ENCODE data around the gene DMD. TPM values are rescaled to one million over a fixed set of nuclear protein-coding genes. Genes with fewer than 3 reads are reported as not detected.

DMD gene
- total RNA-seq, 5 donors from 2014 or later (not counting 1 experiment from before 2014, with no cell fraction given), result 0.73 to 1.6 (median 0.88) TPM; not detected in 1

DNA sequence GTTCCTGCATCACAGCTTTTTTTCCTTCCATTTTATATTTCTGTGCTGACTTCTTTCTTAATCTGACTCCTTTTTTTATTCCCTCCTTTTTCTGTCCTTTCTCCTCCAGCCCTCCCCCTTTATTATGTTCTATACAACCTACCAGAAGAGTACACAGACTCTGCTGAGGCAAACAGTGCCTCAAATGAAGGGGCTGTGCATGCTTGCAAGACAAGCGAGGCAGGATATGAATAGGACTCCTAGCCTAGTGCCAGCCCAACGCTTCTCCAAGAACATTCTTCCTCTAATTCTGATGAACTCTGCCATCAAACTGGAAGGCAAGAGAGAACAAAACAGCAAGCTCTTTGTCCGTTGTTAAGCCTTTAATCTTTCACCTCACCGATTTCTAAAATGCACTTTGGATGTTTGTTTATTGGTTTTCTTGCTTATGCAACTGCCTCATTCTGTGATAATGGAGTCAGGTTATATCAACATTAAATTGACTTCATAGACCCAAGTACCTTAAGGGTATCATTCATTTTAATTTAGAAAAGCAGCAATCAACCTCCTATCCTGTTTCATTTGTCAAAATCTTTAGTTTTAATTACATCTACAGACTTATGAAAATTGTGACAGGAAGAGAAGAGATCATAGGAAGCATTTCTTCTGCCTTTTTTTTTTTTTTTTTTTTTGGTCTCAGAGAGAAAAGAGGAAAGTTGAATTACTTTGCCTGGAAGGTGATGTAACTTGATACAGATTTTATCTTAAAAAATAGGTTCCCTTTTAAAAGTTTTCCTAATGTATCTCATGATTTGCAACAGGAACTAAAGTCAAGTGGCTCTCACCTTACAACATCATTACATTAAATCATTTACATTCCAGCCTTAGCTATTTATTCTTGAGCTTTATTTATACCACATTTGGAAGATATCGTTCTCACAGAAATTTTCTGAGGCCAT, 1854.8 kb downstream of the DMD start:
- Histone ChIP-seq H3K4me3 (ENCODE audit: control insufficient read depth in 1 of 2, extremely low read depth in 1 of 2, low read length in 1 of 2) (no peak overlapping the region), H3K9me3 (no peaks in the 10 kb centered on the region), H3K27me3 (replicated peaks in 1 of 2; ENCODE audit: control insufficient read depth in 2 of 2, extremely low read depth in 1 of 2, insufficient read depth in 2 of 2, low read length in 1 of 2) (no peaks in the 10 kb centered on the region), H3K36me3 (ENCODE audit: control insufficient read depth in 2 of 2, extremely low read depth in 1 of 2, insufficient read depth in 1 of 2, low read length in 1 of 2) (no peaks in the 10 kb centered on the region), H3K4me1 (ENCODE audit: control insufficient read depth in 1 of 2, extremely low read depth in 1 of 2, insufficient read depth in 2 of 2, low read length in 2 of 2) (no peaks in the 10 kb centered on the region), H3K27ac (ENCODE audit: low read length) (no peak overlapping the region)
- ChIA-PET CTCF (no interaction called here), POLR2A (no interaction called here)
- no CpG with 5 or more reads among the region's 5 CpGs for WGBS (ENCODE audit: insufficient coverage)
- H3K27ac Mint-ChIP-seq, result no peak overlapping the region
- H3K36me3 Mint-ChIP-seq, result no peaks in the 10 kb centered on the region
- no peak for DNase-seq
- H3K4me1 Mint-ChIP-seq, result no peaks in the 10 kb centered on the region
- ATAC-seq (replicated peaks in 1 of 4), result no peak
- H3K9me3 Mint-ChIP-seq, result no peaks in the 10 kb centered on the region
- H3K27me3 Mint-ChIP-seq, result peaks cover 0 to 19% of the 10 kb centered on the region in 2 donors
- H3K4me3 Mint-ChIP-seq, result no peak overlapping the region

DNA sequence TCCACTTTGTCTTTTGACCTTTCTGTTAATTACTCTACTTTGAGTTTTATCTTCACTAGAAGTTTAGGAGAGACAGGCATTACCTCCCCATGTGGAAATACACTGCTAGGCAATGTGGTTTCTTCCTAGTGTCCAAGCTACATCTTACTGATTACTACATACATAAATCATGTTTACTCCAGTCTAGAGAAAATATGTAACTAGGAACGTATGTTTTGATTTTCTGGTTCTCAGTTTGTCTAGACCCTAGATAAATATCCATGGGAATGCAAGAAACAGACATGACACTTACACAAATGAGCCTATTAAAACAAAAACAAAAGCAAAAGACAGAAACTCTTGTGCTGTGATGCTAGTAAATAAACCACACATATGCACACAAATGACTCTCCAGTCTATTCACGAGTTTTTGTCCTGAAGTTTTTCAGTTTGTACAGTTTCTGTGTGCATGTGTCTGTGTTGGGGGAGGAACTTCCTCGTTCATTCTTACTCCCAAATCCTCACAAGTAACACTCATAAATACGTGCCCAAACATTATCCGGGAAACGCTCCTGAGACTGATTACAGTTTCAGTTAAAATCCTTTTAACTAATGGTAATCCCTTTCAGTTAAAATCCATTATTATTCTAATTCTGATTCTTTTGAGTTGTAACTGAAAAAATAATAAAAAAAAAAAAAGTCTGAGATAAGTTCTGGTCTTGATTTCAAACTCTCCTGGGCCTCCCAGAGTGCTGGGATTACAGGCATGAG, 1856.0 kb downstream of the DMD start:
- no peaks in the 10 kb centered on the region for H3K4me1 ChIP-seq (ENCODE audit: control insufficient read depth in 1 of 2, extremely low read depth in 1 of 2, insufficient read depth in 2 of 2, low read length in 2 of 2)
- Mint-ChIP-seq H3K4me1 (no peaks in the 10 kb centered on the region), H3K4me3 (no peak overlapping the region), H3K9me3 (no peaks in the 10 kb centered on the region), H3K36me3 (no peaks in the 10 kb centered on the region), H3K27ac (no peak overlapping the region), H3K27me3 (peaks cover 0 to 18% of the 10 kb centered on the region in 2 donors)
- no peak for DNase-seq
- H3K27me3 ChIP-seq (replicated peaks in 1 of 2; ENCODE audit: control insufficient read depth in 2 of 2, extremely low read depth in 1 of 2, insufficient read depth in 2 of 2, low read length in 1 of 2), result no peaks in the 10 kb centered on the region
- no peak overlapping the region for H3K27ac ChIP-seq (ENCODE audit: low read length)
- H3K9me3 ChIP-seq, result no peaks in the 10 kb centered on the region
- H3K4me3 ChIP-seq (ENCODE audit: control insufficient read depth in 1 of 2, extremely low read depth in 1 of 2, low read length in 1 of 2), result no peak overlapping the region
- WGBS (ENCODE audit: insufficient coverage), result no CpG with 5 or more reads among the region's 6 CpGs
- ATAC-seq (replicated peaks in 1 of 4), result no peak
- POLR2A ChIA-PET, result interaction anchor here in 1 of 2 donors (0.5 kb wide), 1 partner anchor 11 kb away, joined by 3 read pairs; no protein-coding TSS in a partner anchor
- no peaks in the 10 kb centered on the region for H3K36me3 ChIP-seq (ENCODE audit: control insufficient read depth in 2 of 2, extremely low read depth in 1 of 2, insufficient read depth in 1 of 2, low read length in 1 of 2)
- CTCF ChIA-PET, result no interaction called here

DNA sequence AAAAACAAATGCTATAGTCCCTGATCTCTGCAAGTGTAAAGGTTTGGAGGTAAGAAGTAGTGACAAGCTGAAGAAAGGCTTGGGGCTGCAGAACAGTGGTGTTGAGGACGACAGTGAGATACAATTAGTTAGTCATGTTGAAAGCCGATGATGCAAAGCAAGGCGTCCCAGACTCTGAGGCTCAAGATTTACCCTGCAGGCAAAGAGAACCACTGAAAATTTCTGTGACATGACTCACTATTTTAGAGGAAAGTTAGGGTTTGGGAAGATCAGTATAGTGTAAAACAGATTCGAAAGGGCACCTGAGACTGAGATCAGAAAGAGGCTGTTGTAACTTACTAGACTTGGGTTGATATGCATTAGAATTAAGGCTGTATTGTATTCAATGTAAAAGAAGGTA, 1858.3 kb downstream of the DMD start:
- Histone ChIP-seq H3K27ac (ENCODE audit: low read length) (no peak overlapping the region), H3K27me3 (replicated peaks in 1 of 2; ENCODE audit: control insufficient read depth in 2 of 2, extremely low read depth in 1 of 2, insufficient read depth in 2 of 2, low read length in 1 of 2) (no peaks in the 10 kb centered on the region), H3K36me3 (ENCODE audit: control insufficient read depth in 2 of 2, extremely low read depth in 1 of 2, insufficient read depth in 1 of 2, low read length in 1 of 2) (no peaks in the 10 kb centered on the region), H3K4me1 (ENCODE audit: control insufficient read depth in 1 of 2, extremely low read depth in 1 of 2, insufficient read depth in 2 of 2, low read length in 2 of 2) (no peaks in the 10 kb centered on the region), H3K9me3 (no peaks in the 10 kb centered on the region), H3K4me3 (ENCODE audit: control insufficient read depth in 1 of 2, extremely low read depth in 1 of 2, low read length in 1 of 2) (no peak overlapping the region)
- WGBS (ENCODE audit: insufficient coverage), result 50% methylated on average over 1 of the region's 4 CpGs
- Mint-ChIP-seq H3K9me3 (no peaks in the 10 kb centered on the region), H3K36me3 (no peaks in the 10 kb centered on the region), H3K4me1 (no peaks in the 10 kb centered on the region), H3K4me3 (no peak overlapping the region), H3K27ac (no peak overlapping the region), H3K27me3 (peaks cover 0 to 14% of the 10 kb centered on the region in 2 donors)
- ATAC-seq (replicated peaks in 1 of 4), result no peak
- ChIA-PET CTCF (no interaction called here), POLR2A (no interaction called here)
- DNase-seq, result no peak

DNA sequence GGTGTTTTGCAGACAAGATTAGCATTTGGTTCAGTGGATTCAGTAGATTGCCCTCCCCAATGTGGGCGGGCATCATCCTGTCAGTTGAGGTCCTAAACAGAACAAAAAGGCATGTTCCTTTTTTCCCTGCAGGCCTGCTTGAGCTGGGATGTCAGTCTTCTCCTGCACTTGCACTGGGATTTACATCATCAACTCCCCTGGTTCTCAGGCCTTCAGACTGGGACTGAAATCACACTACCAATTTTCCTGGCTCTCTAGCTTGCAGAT, 1860.6 kb downstream of the DMD start:
- no peaks in the 10 kb centered on the region for H3K9me3 Mint-ChIP-seq
- no peaks in the 10 kb centered on the region for H3K4me1 Mint-ChIP-seq
- peaks cover 0 to 11% of the 10 kb centered on the region in 2 donors for H3K27me3 Mint-ChIP-seq
- no peak overlapping the region for H3K27ac Mint-ChIP-seq
- no CpG with 5 or more reads among the region's 1 CpG for WGBS (ENCODE audit: insufficient coverage)
- no peak overlapping the region for H3K27ac ChIP-seq (ENCODE audit: low read length)
- CTCF ChIA-PET, result no interaction called here
- no peak overlapping the region for H3K4me3 ChIP-seq (ENCODE audit: control insufficient read depth in 1 of 2, extremely low read depth in 1 of 2, low read length in 1 of 2)
- H3K4me1 ChIP-seq (ENCODE audit: control insufficient read depth in 1 of 2, extremely low read depth in 1 of 2, insufficient read depth in 2 of 2, low read length in 2 of 2), result no peaks in the 10 kb centered on the region
- POLR2A ChIA-PET, result no interaction called here
- ATAC-seq (replicated peaks in 1 of 4), result no peak
- no peaks in the 10 kb centered on the region for H3K36me3 Mint-ChIP-seq
- no peak for DNase-seq
- no peaks in the 10 kb centered on the region for H3K27me3 ChIP-seq (replicated peaks in 1 of 2; ENCODE audit: control insufficient read depth in 2 of 2, extremely low read depth in 1 of 2, insufficient read depth in 2 of 2, low read length in 1 of 2)
- no peaks in the 10 kb centered on the region for H3K36me3 ChIP-seq (ENCODE audit: control insufficient read depth in 2 of 2, extremely low read depth in 1 of 2, insufficient read depth in 1 of 2, low read length in 1 of 2)
- no peak overlapping the region for H3K4me3 Mint-ChIP-seq
- H3K9me3 ChIP-seq, result no peaks in the 10 kb centered on the region

DNA sequence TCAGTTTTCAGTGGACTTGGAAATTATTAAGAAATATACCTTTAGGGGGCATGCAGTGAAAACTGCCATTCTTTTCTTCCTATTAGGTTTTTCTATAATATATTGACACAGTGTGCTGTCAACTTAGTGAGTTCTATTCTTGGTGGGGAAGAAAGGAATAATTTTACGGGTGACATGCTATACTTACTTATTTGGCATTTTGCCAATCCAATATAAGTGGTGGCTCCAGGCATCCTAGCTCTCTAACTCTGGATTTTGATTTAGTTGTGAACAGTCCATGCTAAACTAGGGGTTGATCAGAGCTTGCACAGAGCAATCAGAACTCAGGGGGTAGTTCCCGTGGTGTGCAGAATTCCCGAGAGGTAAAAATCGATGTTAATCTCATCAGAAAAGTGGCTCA, 1861.8 kb downstream of the DMD start:
- H3K36me3 Mint-ChIP-seq, result no peaks in the 10 kb centered on the region
- Histone ChIP-seq H3K27ac (ENCODE audit: low read length) (no peak overlapping the region), H3K9me3 (no peaks in the 10 kb centered on the region), H3K36me3 (ENCODE audit: control insufficient read depth in 2 of 2, extremely low read depth in 1 of 2, insufficient read depth in 1 of 2, low read length in 1 of 2) (no peaks in the 10 kb centered on the region), H3K4me1 (ENCODE audit: control insufficient read depth in 1 of 2, extremely low read depth in 1 of 2, insufficient read depth in 2 of 2, low read length in 2 of 2) (no peaks in the 10 kb centered on the region), H3K27me3 (replicated peaks in 1 of 2; ENCODE audit: control insufficient read depth in 2 of 2, extremely low read depth in 1 of 2, insufficient read depth in 2 of 2, low read length in 1 of 2) (no peaks in the 10 kb centered on the region), H3K4me3 (ENCODE audit: control insufficient read depth in 1 of 2, extremely low read depth in 1 of 2, low read length in 1 of 2) (no peak overlapping the region)
- no peak for DNase-seq
- ATAC-seq (replicated peaks in 1 of 4), result no peak
- no peaks in the 10 kb centered on the region for H3K4me1 Mint-ChIP-seq
- CTCF ChIA-PET, result no interaction called here
- no peak overlapping the region for H3K4me3 Mint-ChIP-seq
- POLR2A ChIA-PET, result no interaction called here
- peaks cover 0 to 15% of the 10 kb centered on the region in 2 donors for H3K27me3 Mint-ChIP-seq
- WGBS (ENCODE audit: insufficient coverage), result no CpG with 5 or more reads among the region's 4 CpGs
- no peaks in the 10 kb centered on the region for H3K9me3 Mint-ChIP-seq
- H3K27ac Mint-ChIP-seq, result no peak overlapping the region

DNA sequence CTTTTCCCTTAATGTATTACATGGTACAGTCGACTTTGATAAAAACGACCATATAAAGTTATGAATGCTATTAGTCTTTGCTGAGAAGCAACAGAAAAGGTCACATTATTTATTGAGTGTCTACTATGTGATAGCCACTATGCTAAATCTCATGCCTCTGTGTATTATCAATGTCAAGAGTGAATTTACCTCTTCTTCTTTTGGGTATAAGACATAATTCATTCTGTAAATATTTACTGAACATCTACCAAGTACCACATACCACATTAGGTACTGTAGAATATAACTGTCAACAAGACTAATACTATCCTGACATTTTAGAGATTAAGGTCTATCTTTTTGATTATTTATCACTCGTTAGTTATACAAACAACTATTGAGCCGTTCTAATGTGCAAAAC, 1870.8 kb downstream of the DMD start:
- Histone ChIP-seq H3K36me3 (ENCODE audit: control insufficient read depth in 2 of 2, extremely low read depth in 1 of 2, insufficient read depth in 1 of 2, low read length in 1 of 2) (no peaks in the 10 kb centered on the region), H3K27ac (ENCODE audit: low read length) (no peak overlapping the region), H3K4me1 (ENCODE audit: control insufficient read depth in 1 of 2, extremely low read depth in 1 of 2, insufficient read depth in 2 of 2, low read length in 2 of 2) (no peaks in the 10 kb centered on the region), H3K9me3 (no peaks in the 10 kb centered on the region), H3K27me3 (replicated peaks in 1 of 2; ENCODE audit: control insufficient read depth in 2 of 2, extremely low read depth in 1 of 2, insufficient read depth in 2 of 2, low read length in 1 of 2) (no peaks in the 10 kb centered on the region), H3K4me3 (ENCODE audit: control insufficient read depth in 1 of 2, extremely low read depth in 1 of 2, low read length in 1 of 2) (no peak overlapping the region)
- CTCF ChIA-PET, result no interaction called here
- Mint-ChIP-seq H3K27me3 (peaks cover 0 to 12% of the 10 kb centered on the region in 2 donors), H3K4me1 (no peaks in the 10 kb centered on the region), H3K27ac (no peak overlapping the region), H3K36me3 (no peaks in the 10 kb centered on the region), H3K4me3 (no peak overlapping the region), H3K9me3 (peaks cover 0 to 4% (median 0%) of the 10 kb centered on the region in 3 donors)
- ATAC-seq (replicated peaks in 1 of 4) (no peak), DNase-seq (no peak)
- WGBS (ENCODE audit: insufficient coverage), result no CpG with 5 or more reads among the region's 4 CpGs
- POLR2A ChIA-PET, result no interaction called here
